H9 (cell line): ENCODE measurements around the gene BOD1L1. TPM values are rescaled to one million over a fixed set of nuclear protein-coding genes. Genes with fewer than 3 reads are reported as not detected.
A peak's percentile ranks its signal among the peaks of the same experiment; 100 is the strongest.

ENCODE experiments used
- DNase-seq: peaks from one replicate; pipeline ENCODE4 v3.0.0-alpha.2; 2017
- H2AFZ ChIP-seq: one replicate; pipeline ENCODE4 v1.6.1; 2013; ENCODE audit warnings: mild to moderate bottlenecking, low read length, control low read depth, moderate library complexity
- H2AK5ac ChIP-seq: 2 replicates; pipeline ENCODE4 v1.6.1; 2013; ENCODE audit warnings: low read length, control low read depth, mixed read lengths; ENCODE audit not compliant: insufficient read length
- H2BK120ac ChIP-seq: one replicate; pipeline ENCODE4 v1.6.1; 2013; ENCODE audit warnings: low read depth, mild to moderate bottlenecking, low read length, control low read depth, inconsistent platforms; ENCODE audit not compliant: poor library complexity, severe bottlenecking
- H2BK12ac ChIP-seq: 2 replicates; pipeline ENCODE4 v1.6.1; 2013; ENCODE audit warnings: low read length, control low read depth, mixed read lengths, low read depth; ENCODE audit not compliant: insufficient read length
- H2BK15ac ChIP-seq: 2 replicates; pipeline ENCODE4 v1.6.1; 2013; ENCODE audit warnings: low read depth, low read length, control low read depth
- H2BK20ac ChIP-seq: one replicate; pipeline ENCODE4 v1.6.1; 2013; ENCODE audit warnings: low read depth, mild to moderate bottlenecking, low read length, control low read depth, inconsistent platforms; ENCODE audit not compliant: poor library complexity, severe bottlenecking
- H2BK5ac ChIP-seq: 2 replicates; pipeline ENCODE4 v1.6.1; 2013; ENCODE audit warnings: low read length, control low read depth, mixed read lengths; ENCODE audit not compliant: insufficient read length
- H3K14ac ChIP-seq: 2 replicates; pipeline ENCODE4 v1.6.1; 2013; ENCODE audit warnings: low read length, control low read depth; ENCODE audit not compliant: insufficient read depth
- H3K18ac ChIP-seq: 2 replicates; pipeline ENCODE4 v1.6.1; 2013; ENCODE audit warnings: low read depth, mild to moderate bottlenecking, mixed read lengths, low read length, control low read depth; ENCODE audit not compliant: insufficient read length
- H3K23ac ChIP-seq: 2 replicates; pipeline ENCODE4 v1.6.1; 2013; ENCODE audit warnings: low read length, control low read depth, mixed read lengths, low read depth; ENCODE audit not compliant: insufficient read length
- H3K23me2 ChIP-seq: 2 replicates; pipeline ENCODE4 v1.6.1; 2013; ENCODE audit warnings: low read depth, mild to moderate bottlenecking, mixed read lengths, low read length, control low read depth; ENCODE audit not compliant: insufficient read length, poor library complexity, severe bottlenecking
- H3K27ac ChIP-seq: 2 replicates; pipeline ENCODE4 v1.5.1; 2013; ENCODE audit warnings: low read length, control low read depth, mixed read lengths, low read depth; ENCODE audit not compliant: insufficient read length
- H3K27me3 ChIP-seq: 2 replicates; pipeline ENCODE4 v1.6.1; 2013; ENCODE audit warnings: low read length, control low read depth, inconsistent platforms; ENCODE audit not compliant: insufficient read depth
- H3K4ac ChIP-seq: 2 replicates; pipeline ENCODE4 v1.6.1; 2013; ENCODE audit warnings: low read depth, mild to moderate bottlenecking, control low read depth, inconsistent platforms, low read length, moderate library complexity
- H3K4me1 ChIP-seq: 2 replicates; pipeline ENCODE4 v1.6.1; 2013; ENCODE audit warnings: low read length, control low read depth, inconsistent platforms; ENCODE audit not compliant: insufficient read depth
- H3K4me2 ChIP-seq: 2 replicates; pipeline ENCODE4 v1.6.1; 2013; ENCODE audit warnings: low read length, control low read depth, mixed read lengths; ENCODE audit not compliant: insufficient read length, insufficient read depth
- H3K56ac ChIP-seq: 2 replicates; pipeline ENCODE4 v1.6.1; 2013; ENCODE audit warnings: low read depth, mild to moderate bottlenecking, mixed read lengths, low read length, control low read depth; ENCODE audit not compliant: insufficient read length
- H3K79me1 ChIP-seq: 2 replicates; pipeline ENCODE4 v1.6.1; 2013; ENCODE audit warnings: low read depth, mild to moderate bottlenecking, moderate library complexity, low read length, control low read depth, inconsistent platforms; ENCODE audit not compliant: insufficient read depth, poor library complexity, severe bottlenecking
- H3K79me2 ChIP-seq: 2 replicates; pipeline ENCODE4 v1.6.1; 2013; ENCODE audit warnings: low read length, control low read depth, inconsistent platforms; ENCODE audit not compliant: insufficient read depth
- H3K9ac ChIP-seq: 2 replicates; pipeline ENCODE4 v1.6.1; 2013; ENCODE audit warnings: low read length, control low read depth, mixed read lengths; ENCODE audit not compliant: insufficient read length; ENCODE audit errors: extremely low read depth
- H3K9me3 ChIP-seq: one replicate; pipeline ENCODE4 v1.6.1; 2013; ENCODE audit warnings: low read depth, low read length, inconsistent platforms; ENCODE audit not compliant: control insufficient read depth
- H3T11ph ChIP-seq: one replicate; pipeline ENCODE4 v1.6.1; 2013; ENCODE audit warnings: mild to moderate bottlenecking, low read length, control low read depth, inconsistent platforms
- H4K20me1 ChIP-seq: one replicate; pipeline ENCODE4 v1.6.1; 2013; ENCODE audit not compliant: control insufficient read depth, insufficient read length, insufficient read depth
- H4K5ac ChIP-seq: 2 replicates; pipeline ENCODE4 v1.6.1; 2013; ENCODE audit warnings: low read depth, mild to moderate bottlenecking, mixed read lengths, low read length, control low read depth; ENCODE audit not compliant: insufficient read length
- H4K8ac ChIP-seq: replicated peaks from 2 replicates; pipeline ENCODE4 v1.6.1; 2013; ENCODE audit warnings: low read length, control low read depth, mixed read lengths, low read depth; ENCODE audit not compliant: insufficient read length
- H4K91ac ChIP-seq: 2 replicates; pipeline ENCODE4 v1.6.1; 2013; ENCODE audit warnings: low read depth, mild to moderate bottlenecking, moderate library complexity, mixed read lengths, low read length, control low read depth; ENCODE audit not compliant: insufficient read length
- H3K27ac Mint-ChIP-seq, 3 experiments: 2 replicates in 2 of 3; 3 replicates in 1 of 3; pipeline ENCODE4 v1.8.0; 2020 to 2021; ENCODE audit warnings: mixed read lengths in 3 of 3, mild to moderate bottlenecking in 1 of 3, moderate library complexity in 1 of 3
- H3K27me3 Mint-ChIP-seq: 2 replicates; pipeline ENCODE4 v1.8.0; 2021; ENCODE audit warnings: low read depth, mild to moderate bottlenecking, moderate library complexity, mixed read lengths
- H3K36me3 Mint-ChIP-seq, 3 experiments: 2 replicates in 2 of 3; 3 replicates in 1 of 3; pipeline ENCODE4 v1.8.0; 2020 to 2021; ENCODE audit warnings: low read depth in 3 of 3, mixed read lengths in 3 of 3; ENCODE audit not compliant: insufficient read depth in 1 of 3
- H3K4me1 Mint-ChIP-seq, 2 experiments: 2 replicates each; pipeline ENCODE4 v1.8.0; 2020; ENCODE audit warnings: mixed read lengths in 2 of 2
- H3K4me3 Mint-ChIP-seq, 2 experiments: 2 replicates in 1 of 2; 3 replicates in 1 of 2; pipeline ENCODE4 v1.8.0; 2020 to 2021; ENCODE audit warnings: mild to moderate bottlenecking in 2 of 2, mixed read lengths in 2 of 2, moderate library complexity in 1 of 2
- H3K9me3 Mint-ChIP-seq, 2 experiments: 2 replicates in 1 of 2; 3 replicates in 1 of 2; pipeline ENCODE4 v1.8.0; 2020; ENCODE audit warnings: mild to moderate bottlenecking in 2 of 2, mixed read lengths in 2 of 2, moderate library complexity in 1 of 2
- WGBS: extraction: QIAGEN DNeasy Blood & Tissue Kit; methylation state at CpG from one replicate; pipeline ENCODE4 v1.1.7; 2013; ENCODE audit warnings: missing lambda C conversion rate, low lambda C conversion rate, mixed read lengths; ENCODE audit not compliant: insufficient read length; ENCODE audit errors: extremely low coverage; 5-methylcytosine and 5-hydroxymethylcytosine counted together
- total RNA-seq: library from RNA; stranded (reverse); gene quantifications from 2 replicates; pipeline ENCODE4 v1.2.1, GENCODE V29; 2021
- TF ChIP-seq, protein P1 (sequence below): fragments of 200-600 bp; sonication (generic); conservative IDR thresholded peaks from 3 replicates; pipeline ENCODE4 v1.8.0; 2021; ENCODE audit warnings: antibody characterized with exemption, mild to moderate bottlenecking

The BOD1L1 gene
- total RNA-seq, 1 experiment from 2014 or later = 37.8 TPM

DNA sequence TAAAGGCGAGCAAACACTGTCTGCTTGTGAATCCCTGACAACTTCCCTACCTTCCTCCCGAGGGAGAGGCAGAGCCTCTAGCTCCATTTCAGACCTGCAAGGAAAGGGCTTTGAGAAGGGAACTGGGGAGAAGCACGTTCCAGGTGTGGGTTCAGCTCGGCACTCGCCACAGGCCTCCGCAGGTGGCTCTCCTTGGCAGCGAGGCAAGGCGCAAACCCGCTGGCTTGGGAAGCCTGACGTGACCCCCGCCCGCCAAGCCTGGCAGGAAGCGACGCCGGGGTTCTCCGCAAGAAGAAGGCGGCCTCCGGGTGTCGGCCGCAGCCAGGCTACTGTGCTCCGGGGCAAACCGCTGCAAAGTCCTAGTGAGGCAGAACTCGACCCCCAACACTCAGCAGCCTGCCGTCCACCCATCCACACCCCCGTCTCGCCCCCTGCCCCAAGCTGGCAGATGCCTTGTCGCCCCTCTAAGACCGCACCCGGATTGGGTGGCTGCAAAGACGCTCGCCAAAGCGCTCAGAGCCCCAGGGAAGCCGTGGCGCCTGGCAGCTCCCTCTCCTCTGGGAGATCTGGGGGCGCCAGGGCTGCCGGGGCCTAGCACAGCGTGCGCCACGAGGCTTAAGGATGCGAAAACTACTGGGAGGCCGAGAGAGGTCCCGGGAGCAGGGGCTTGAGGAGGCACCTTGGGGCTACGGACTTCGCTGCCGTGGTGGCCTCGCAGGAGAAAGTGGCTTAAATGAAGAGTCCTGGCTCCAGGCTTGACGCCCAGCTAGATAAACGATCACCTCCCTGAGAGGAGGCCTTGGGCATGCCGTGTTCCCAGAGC lies 105.0 kb downstream of the BOD1L1 start:
- no peak overlapping the region for H4K91ac ChIP-seq
- peaks cover 8% of the 10 kb centered on the region for H3K9me3 ChIP-seq
- H2BK120ac ChIP-seq = no peak overlapping the region
- H2BK12ac ChIP-seq = no peak overlapping the region
- Mint-ChIP-seq H3K9me3 (peaks cover 10 to 15% of the 10 kb centered on the region in 2 experiments), H3K4me3 (peak overlapping the region; percentile 12 to 66; a peak in 4 of 5 replicates), H3K27ac (no peak overlapping the region), H3K27me3 (peaks cover 66% of the 10 kb centered on the region), H3K36me3 (peaks cover 11 to 13% (median 12%) of the 10 kb centered on the region in 3 experiments), H3K4me1 (peaks cover 19 to 20% of the 10 kb centered on the region in 2 experiments)
- H3K56ac ChIP-seq = no peak overlapping the region
- H3K79me1 ChIP-seq = no peaks in the 10 kb centered on the region
- H3K27ac ChIP-seq = no peak overlapping the region
- peaks cover 7% of the 10 kb centered on the region for H3K23me2 ChIP-seq
- H3K4ac ChIP-seq = no peak overlapping the region
- no peak overlapping the region for H2AFZ ChIP-seq
- H4K8ac ChIP-seq = no peak overlapping the region
- H2AK5ac ChIP-seq = no peak overlapping the region
- no peak overlapping the region for H3T11ph ChIP-seq
- no peaks in the 10 kb centered on the region for H4K20me1 ChIP-seq
- no peak for DNase-seq
- no peak overlapping the region for H2BK5ac ChIP-seq
- H2BK15ac ChIP-seq = no peak overlapping the region
- H3K9ac ChIP-seq = no peak overlapping the region
- H3K27me3 ChIP-seq = peaks cover 62% of the 10 kb centered on the region
- no peak overlapping the region for H3K23ac ChIP-seq
- H4K5ac ChIP-seq = no peak overlapping the region
- TF ChIP-seq, protein P1, sequence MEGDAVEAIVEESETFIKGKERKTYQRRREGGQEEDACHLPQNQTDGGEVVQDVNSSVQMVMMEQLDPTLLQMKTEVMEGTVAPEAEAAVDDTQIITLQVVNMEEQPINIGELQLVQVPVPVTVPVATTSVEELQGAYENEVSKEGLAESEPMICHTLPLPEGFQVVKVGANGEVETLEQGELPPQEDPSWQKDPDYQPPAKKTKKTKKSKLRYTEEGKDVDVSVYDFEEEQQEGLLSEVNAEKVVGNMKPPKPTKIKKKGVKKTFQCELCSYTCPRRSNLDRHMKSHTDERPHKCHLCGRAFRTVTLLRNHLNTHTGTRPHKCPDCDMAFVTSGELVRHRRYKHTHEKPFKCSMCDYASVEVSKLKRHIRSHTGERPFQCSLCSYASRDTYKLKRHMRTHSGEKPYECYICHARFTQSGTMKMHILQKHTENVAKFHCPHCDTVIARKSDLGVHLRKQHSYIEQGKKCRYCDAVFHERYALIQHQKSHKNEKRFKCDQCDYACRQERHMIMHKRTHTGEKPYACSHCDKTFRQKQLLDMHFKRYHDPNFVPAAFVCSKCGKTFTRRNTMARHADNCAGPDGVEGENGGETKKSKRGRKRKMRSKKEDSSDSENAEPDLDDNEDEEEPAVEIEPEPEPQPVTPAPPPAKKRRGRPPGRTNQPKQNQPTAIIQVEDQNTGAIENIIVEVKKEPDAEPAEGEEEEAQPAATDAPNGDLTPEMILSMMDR = no peak
- H3K18ac ChIP-seq = no peak overlapping the region
- no peak overlapping the region; the same call in 1 of the 2 replicates for H3K14ac ChIP-seq
- H3K4me2 ChIP-seq = peak overlapping the region; percentile 79
- H3K4me1 ChIP-seq = no peaks in the 10 kb centered on the region; the same call in 1 of the 2 replicates
- WGBS = no CpG with 5 or more reads among the region's 49 CpGs
- no peak overlapping the region for H2BK20ac ChIP-seq
- H3K79me2 ChIP-seq = no peaks in the 10 kb centered on the region
